GM18517 (cell line): Measurements from ENCODE around the gene TEF.
A peak's percentile ranks its signal among the peaks of the same experiment; 100 is the strongest.

ENCODE experiments used
- ATAC-seq: cut with Tn5 transposase; IDR thresholded peaks from one replicate; pipeline ENCODE4 v1.9.1; 2021; ENCODE audit warnings: mild to moderate bottlenecking, moderate library complexity; ENCODE audit not compliant: unreplicated experiment

TEF gene

DNA sequence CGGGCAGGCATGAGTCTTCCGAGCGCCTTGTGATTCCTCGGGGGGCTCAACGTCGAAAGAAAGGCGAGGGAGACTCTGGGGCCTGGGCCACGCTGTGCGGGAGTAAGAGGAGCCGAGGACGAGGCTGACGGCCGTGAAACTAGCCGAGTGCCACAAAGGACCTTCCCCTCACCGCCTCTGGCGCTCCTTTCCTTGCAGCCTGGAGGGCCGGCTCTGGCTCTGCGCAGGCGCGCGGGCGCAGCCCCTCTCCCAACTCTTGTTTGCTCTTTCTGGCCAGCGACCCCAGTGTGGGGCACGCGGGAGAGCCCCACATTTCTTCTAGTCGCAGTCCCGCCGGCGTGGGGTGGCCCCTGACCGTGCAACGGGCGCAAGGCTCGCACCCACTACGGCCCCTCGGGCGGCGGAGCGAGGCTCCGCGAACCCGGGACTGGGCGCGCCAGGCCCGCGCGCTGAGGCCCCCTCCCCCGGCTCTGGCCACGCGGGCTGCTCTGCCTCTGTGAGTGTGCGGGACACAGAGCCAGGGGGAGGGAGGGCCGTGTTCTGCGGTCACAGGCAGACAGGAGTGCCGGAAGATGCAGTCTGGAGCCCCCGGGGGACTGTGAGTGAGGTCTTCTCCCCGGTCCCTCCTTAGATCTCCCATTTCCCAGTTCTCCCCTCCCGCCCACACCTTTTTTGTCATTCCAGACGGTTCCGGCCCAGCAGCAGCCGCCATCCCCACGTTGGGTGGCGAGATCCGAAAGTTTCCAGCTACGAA, 65.9 kb downstream of the TEF start:
- ATAC-seq = no peak

DNA sequence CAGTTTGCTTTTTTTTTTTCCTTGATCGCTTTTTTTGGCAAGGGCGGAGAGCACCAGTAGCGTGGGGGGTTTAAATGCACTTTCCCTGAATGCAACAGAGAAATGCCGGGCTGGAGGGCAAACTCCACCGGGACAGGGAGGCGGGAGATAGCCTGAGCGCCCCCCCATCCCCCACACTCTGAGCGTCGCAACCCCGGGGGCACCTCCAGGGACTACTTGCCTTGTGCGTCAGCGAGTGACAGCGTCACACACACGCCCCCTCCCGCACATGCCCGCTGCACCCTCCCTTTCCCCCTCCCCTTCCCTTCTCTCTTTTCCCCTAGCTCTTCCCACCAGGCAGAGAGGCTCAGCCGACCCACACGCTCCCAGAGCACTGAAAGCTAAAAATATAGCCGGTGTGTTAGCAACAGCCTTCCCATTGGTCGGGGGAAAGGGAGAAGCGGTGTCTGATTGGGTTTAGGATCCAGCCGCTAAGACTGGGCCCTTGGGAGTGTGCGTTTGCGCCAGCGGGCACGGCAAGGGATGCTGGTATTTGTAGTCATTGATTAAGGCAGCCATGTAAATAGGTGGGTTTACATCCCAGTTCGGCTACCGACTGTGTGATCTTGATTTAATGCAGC, 66.6 kb downstream of the TEF start:
- peak; percentile 40 for ATAC-seq
